NCI-H2029 treated with DMSO at 0.1 percent for 48 hours (cell line): ENCODE measurements around the gene BCL11B.

Source experiments
- DNase-seq: peaks from one replicate; lab custom pipeline; 2025; lab: John Stamatoyannopoulos, UW

BCL11B gene

DNA sequence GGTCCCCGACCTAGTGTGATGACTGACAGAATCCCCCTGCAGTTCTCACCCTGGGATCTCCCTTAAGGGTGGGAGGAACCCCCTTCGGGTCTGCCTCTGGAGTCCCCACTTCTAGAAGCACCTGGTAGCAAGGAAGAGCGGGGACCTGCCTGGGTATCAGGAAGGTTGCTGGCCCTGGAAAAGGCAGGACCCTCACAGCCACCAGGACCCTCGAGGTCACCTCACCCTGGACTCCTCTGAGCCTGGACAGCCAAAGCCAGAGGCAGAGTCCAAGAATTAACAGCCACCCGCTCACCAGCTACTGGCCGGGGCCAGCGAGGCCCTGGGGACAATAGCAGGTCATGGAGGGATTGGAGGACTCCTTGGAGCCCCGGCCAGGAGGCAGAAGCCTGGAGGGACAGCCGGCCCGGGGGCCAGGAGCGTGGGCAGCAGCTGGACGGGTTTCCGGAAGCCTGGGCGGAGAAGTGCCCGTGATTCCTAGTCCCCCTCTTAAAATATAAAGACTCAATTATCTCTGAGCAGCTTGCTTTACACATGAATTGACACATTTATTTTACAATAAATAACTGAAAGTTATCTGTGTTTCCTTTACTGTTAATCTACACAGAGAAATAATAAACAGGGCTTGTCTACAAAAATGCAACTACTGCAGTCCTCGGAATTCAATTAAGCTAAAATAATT, 17.5 kb downstream of the BCL11B start:
- DNase-seq = no peak

DNA sequence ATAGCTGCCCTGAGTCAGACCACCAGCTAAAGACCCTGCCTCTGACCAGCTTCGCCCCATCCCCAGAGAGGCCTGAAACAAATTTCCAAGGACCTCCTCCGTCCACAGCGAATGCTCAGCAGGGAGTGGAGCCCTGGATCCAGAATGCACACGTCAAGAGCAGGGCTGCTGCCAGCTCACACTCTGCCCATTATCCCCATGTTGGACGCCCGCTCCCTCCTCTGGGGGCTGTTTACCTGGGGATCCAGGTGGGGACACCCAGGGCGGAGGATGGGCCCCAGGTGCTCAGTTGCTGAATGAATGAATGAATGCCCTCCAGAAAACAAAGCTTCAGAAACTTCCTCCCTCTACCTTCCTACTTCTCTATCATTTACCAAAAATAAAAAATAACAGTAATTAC, 18.1 kb downstream of the BCL11B start:
- DNase-seq = no peak

DNA sequence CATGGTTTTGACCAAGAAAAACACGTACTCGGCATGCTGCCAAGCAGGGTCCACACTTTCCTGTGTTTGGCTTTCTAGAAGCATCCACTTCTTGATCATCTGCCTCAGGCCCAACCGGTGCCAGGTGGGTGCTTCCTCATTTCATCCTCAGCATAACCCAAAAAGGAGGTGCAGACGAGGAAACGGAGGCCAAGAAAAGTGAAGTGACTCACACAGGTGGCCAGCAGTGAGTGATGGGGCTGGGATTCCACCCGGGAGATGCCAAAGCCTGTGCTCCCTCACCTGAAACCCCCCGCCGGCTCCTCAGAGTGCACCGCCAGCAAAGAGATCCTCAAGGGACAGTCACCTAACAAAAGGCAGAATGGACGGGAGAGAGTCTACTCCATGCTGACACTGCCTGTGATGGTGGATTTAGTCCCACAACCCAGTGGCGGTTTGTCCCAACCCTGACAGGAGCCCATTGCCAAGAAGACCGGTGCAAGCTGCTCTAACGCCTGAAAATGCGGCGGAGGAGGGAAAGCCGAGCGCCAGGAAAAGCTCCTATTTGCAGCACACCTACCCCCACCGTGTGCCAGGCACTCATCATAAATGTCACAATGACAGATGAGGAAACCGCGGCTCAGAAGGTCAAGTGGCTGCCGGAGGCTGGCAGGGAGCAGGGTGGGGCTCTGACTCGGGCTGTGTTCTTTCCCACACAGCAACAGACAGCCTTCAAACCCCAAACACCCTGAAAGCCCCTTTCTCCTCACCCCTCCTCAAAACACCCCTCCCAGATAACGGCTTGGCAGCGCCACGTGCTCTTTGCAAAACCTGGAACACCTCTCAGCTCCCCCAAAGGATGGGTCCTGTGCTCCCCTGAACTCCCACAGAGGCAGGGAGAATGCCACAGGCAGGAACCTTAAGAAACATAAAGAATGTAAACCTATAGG, 18.8 kb downstream of the BCL11B start:
- no peak for DNase-seq

DNA sequence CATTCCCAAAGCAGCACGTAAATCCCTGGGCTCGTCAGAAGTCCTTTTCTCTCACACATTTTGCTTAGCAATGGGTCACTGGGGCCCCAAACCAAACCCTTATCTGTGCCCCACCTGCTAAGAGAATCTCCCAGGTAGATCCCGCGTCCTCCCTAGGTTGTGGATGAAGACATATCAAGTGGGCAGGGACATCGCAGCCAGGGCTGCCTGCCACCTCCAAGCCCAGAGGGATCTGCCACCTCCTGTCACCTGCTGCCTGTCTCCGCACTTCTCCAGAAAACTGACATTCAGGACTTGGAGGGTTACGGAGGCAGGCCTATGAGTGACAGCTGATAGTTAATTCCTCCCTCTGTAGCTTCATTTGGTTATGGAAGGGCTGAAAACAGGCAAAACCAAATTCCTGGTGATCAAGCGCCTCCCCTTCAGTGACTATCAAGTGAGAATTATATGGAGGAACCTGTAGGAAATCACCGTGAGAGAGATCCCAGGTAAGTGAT, 19.5 kb downstream of the BCL11B start:
- no peak for DNase-seq

DNA sequence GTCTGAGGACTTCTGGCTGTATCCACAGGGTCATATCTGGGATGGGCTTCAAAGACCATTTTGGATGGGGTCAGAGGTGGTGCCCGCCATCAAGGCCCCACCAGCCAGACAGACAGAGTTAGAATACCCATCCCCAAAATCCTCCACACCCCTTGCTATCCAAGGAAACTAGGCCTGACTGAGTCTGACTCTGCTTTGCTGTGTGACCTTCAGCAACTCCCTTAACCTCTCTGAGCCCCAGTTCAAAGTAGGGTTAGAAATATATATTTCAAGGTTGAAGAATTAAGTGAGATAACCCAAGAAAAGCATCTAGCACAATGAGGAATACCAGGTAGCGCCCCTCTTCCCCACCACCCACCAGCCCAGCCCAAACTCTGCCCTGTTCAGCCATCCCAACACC, 20.3 kb downstream of the BCL11B start:
- DNase-seq = no peak

DNA sequence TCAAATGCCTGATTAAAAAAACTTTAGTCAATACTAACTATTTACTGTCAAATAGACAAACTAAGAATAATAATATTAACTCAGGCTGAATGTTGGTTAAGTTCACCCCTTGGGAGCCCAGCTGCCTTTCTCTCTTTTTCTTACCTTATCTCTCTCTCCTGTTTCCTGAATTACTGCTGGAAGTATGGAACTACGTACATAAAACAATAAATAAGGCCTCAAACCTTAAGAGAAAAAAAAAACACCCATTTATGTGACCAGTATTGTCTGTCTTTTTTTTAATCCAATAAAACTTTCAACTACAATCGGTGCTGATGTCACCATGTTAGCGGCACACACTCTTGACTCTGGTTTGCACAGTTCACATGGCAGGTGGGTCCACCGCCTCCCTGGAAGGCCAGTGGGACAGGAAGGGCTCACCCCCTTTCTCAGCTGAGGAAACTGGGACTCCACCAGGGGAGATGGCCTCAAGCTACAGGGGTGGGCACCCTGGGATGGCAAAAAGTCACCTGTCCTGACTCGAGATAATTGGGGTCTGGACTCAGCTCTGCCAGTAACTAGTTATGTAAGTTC, 21.3 kb downstream of the BCL11B start:
- DNase-seq = no peak

DNA sequence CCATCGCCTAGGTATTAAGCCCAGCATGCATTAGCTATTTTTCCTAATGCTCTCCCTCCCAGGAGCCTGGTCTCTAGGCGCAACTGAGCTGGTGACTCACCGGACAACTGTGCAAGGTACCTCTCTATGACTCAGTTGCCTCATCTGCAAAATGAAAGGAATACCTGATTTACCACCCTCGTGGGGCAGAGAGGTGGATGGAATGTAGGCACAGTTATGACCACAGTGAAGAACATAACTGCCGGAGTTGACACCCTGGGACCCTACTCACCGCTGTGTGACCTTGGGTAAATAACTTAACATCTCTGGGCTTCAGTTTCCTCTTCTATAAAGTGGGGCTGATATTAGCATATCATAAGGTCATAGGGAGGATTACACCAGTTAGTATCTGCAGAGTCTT, 22.6 kb downstream of the BCL11B start:
- no peak for DNase-seq

DNA sequence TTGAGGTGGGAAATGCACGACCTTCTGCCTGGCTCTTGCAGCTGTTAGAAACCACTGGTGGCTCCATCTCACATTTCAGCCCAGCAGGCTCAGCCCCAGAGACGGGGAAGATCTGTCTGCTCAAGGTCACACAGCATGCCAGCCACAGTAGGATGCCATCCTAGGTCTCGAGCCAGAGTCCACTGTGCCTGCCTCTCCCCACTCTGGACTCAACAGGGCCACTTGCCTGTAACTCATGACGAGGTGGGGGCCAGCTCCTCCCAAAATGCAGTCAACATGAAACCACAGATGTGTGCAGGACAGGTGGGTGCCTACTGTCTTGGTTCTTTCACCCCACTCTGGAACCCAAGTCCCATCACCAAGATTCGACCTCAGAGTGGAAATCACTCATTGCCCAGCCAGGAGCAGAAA, 23.2 kb downstream of the BCL11B start:
- DNase-seq = no peak

DNA sequence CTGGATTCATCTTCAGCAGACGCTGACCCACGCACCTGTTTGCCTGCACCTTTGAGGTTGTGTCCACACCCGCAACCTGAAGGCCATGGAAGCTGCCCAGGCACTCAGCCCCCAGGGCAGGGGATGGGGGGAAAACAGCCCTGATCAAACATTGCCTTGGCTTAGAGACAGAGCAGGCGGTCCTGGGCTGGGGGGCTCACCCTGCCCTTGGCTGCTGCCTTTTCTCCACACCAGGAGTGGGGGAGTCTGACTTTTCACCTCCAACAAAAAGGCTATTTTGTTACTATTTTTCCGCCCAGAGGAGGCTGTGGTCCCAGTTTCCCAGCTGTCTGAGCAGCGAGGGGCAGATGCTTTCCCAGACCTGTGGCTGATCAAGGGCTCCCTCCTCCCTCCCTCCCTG, 24.2 kb downstream of the BCL11B start:
- DNase-seq = no peak

DNA sequence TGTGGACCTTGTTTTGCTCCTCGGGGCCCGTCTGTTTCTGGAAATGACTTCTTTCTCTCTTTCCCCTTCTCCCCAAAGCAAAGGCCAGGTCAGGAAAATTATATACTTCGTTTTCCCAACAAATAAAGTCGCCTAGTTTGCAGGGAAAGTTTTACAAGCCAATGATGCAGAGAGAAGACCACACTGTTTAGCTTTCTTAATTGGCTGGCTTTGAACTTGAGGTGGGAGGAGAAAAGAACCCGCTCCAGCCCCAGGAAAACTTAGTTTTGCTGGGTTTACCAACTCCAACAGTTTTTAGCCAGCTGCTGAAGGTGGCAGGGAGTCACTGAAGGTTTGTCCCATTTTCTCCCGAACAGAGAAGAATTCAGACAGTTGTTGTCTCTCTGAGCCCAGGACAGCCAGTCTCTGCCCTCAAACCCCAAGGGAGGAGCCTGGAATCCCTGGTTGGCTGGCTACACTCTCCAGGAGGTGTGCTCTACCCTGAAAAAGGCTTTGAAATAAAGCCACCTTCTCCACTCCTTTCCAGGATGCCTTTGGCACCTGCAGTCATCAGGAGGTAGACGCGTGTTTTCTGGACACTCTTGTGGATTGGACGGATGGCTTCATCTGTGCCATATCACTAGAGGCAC, 24.8 kb downstream of the BCL11B start:
- DNase-seq = no peak

DNA sequence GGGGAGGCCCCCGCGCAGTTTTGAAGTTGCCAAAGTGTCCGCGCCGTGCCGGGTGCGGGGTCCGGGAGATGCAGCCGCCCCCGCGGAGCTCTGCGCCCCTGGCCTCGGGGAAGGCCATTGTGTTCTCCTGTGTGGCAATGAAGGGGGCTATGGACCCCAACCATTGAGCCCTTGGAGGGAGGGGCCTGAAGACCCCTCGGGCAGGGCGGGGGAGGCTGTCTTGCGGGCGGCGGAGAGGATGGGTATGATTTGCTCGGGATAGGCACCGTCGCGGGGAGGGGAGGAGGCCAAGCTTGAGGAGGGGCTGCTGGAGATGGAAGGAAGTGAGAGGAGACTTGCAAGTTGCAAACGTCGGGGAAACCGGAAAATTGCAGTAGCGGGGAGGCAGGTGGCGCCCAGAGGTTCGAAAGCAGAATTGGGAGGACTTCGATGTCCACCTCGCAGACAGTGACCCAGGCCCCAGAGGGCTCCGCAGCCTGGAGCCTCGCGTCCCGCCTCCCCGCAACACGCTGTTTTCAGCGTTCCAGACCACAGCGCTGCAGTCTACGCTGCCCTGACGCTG, 25.4 kb downstream of the BCL11B start:
- DNase-seq = no peak

DNA sequence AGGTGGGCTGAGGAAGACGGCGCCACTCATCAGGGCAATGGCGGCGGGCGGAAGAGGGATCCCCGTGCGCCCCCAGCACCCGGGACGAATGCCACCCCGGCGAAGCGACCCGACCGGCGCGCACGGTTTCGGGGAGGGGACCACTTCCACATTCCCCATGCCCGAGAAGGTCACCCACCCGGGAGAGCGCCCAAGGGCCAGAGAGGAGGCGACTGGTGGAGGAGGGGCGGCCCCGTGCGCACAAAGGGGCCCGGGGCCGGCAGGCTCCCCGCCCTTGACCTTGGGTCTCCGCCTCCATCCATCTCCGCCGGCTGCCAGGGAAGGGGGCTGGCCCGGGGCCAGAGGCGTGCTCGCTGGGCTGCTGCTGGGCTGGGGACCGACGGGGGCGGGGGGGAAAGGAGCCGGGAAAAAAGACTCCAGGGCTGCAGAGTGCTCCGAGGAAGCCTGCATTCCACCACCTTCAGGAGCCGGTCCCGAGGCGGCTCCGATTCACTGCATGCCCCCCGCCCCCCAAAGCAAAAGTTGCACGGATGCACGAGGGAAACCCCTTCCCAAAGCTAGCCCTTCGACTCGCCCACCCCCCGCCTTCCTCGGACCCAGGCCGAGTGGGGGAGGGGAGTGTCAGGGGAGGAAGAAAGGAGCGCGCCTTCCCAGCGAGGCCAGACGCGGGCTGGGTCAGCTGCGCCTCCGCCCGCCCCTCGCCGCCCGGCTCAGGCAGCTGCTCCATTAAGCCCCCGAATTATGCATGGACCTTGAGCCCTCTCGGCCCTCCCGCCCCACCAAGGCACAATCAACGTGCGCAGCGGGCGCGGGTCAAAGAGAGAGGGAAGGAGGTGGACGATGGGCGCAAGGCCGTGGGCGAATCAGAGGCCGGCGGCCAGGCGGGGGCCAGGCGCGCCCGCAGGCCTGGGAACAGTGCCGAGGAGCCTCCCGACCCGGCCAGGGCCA, 26.2 kb downstream of the BCL11B start:
- no peak for DNase-seq

DNA sequence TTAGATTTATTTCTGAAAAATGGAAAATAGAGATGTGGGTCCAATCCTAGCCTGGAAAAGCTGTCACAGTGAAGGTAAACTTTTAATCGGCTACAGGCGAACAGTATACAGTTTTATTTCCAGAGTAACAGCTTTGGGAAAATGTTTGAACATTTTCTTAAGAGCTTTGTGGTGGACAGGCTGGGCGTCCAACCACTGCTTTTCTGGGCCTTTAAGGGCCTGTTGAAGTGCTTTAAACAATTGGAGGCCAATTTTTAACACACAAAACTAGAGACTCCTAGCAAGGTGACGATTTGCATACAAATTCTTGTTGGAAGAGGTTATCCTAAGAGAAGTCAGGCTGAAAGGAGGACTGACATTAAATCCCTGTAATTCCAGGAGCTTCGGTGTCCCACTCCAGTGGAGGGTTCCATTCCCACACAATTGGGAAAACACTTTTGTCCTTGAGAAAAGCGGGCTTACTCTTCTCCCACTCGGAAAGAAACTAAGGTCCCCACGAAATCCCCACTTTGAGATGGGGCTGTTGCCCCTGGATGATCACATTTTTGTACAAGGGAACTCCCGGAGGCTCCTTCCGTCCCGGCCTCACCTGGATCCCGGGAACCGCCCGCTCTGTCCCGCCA, 26.9 kb downstream of the BCL11B start:
- no peak for DNase-seq

DNA sequence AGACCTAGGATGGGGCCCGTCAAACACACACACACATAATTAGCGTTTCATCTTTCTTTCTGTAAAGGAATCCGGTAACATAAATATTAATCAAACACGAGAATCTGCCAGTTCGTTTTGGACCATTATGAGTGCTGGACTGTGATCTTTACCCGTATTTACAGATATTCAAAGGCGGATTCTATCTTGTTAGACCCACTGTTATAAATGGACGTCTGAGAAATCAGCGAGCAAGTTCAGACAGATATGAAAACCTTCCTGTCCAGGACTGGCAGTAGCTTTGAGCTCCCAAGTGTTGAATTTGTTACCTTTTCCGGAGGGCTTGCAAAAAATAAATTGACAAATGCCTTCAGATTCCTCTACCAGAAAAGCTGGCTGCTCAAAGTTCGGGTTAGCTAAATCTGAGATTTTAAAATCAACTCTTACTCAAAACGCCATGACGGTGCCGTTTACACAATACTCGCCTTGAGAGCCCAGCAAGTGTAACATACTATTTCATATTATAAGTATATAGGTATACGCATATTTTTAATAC, 27.6 kb downstream of the BCL11B start:
- no peak for DNase-seq

DNA sequence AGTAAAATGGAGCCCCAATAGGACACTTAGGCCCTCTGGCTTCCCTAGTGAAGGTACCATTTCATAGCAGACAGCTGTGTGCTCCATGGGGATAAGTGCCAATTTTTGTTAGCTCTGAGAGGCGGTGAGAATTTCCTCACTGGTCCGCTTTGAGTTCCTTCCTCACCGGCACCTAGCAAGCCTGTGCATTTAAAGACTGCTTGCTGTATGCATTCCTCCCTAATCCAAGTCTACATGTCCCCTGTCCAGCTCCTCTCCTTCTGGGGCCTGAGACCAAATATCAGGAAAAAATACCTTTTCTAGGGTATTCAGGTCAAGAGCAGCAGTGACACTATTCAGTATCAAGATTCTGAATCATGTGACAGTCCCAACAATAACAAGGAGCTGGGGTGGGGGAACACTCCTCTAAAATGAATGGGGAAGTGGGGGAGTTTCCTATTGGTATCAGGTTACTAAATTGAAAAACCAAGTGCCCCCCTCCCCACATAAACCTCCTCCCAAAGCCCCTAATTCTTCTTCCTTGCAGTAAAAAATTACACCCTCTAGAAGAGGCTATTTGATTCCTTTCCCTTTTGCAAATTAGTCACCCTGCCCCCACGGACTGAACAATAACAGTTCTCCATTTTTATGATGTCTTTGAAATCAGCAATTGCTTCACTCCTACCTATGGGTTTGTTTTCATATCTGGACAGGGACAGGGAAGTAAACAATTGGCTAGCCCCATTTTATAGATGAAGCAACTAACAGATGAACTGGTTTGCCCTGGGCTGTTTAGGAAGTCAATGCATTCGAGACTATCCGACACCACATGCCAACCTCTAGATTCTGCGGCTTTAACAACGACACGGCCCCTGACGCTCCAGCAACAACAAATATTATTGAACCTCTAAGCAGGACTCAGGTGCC, 28.9 kb downstream of the BCL11B start:
- DNase-seq = no peak

DNA sequence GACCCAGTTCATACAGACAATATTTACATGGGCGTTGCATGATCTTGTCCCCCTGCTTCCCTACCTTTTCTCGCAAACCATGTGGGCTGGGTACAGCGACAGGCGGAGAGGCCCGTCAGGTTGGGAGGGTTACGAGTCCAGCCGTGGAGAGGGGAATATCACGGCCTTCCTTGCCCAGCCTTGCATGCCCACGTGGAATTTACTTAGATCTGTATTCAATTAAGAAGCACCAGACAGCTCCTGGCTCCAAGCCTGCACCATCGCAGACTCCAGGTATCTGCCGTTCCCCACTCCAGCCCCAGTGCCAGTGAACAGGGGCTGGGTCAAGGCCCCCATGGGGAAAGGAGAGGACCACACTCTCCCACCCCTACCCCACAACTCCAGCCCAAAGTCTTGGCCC, 29.8 kb downstream of the BCL11B start:
- DNase-seq = no peak

DNA sequence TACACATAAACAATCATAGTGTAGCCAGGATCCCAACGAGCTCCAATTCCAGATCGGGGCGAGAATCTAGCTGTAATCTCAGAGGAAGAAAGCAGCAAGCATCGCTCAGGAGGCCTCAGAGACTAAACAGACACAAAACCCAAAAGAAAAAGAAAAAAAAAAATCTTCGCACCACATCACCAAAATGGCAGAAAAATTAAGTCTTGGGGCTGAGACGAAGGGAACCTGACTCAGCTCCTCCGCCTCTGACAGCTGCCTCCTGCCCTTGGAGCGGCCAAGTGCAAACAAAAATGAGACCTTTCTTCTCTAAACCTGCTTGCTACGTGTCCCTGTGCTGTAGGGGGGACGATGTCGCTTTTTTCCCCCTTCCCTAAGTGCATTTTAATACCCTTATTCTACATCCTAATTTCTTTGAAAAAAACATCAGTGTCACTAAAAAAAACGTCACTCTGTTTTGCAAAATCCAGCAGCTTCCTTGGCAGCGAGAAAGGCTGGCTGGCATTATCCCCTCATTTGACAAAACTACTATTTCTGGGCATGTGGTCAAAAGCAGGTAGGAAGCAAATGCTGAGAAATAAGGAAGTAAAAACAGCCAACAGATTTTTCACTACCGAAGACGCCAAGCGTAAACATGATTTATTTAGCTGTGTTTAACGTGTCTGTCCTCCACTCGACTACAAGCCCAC, 30.5 kb downstream of the BCL11B start:
- DNase-seq = no peak

DNA sequence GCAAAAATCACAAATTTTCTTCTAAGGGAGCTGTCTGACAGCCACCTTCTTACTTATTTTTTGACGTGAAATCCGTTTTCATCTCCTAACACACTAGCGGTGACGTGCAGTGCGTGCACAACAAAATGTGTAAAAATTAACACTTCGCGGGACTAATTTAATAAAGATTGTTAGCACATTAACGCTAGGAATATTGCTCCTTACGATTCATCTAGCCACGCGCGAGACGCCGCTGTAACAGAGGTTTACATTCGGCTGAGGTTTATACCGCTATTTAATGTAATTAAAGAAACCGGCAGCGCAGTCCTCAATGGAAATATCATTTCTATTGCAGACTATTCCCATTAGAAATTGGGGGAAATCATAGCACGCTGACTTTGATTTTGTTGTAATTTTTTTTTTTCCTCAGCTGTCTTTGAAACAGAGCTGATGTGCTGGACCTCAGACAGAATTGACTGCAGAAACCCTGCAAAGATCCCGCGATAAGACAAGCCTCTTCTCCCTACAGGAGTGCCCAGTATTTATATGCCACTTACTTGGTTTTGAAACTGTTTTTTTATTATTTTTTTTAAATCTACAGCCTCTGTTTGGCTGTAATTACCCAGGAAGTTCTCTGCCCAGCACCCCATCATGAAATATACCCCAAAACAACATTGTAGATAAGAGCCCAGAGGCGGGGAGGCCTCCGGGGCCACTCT, 31.2 kb downstream of the BCL11B start:
- DNase-seq = no peak
